Parathyroid adenoma (tissue), 2 donors: ENCODE results near the gene MARCHF6.

ENCODE experiments used
- H2AFZ ChIP-seq: fragments of 300-600 bp; sonication (generic); one replicate; pipeline ENCODE4 v1.7.0; 2017; ENCODE audit warnings: antibody characterized with exemption, mild to moderate bottlenecking
- H3K27ac ChIP-seq: fragments of 300-600 bp; sonication (generic); one replicate; pipeline ENCODE4 v1.7.0; 2017
- H3K27me3 ChIP-seq: fragments of 300-600 bp; sonication (generic); one replicate; pipeline ENCODE4 v1.7.0; 2017; ENCODE audit warnings: low read length; ENCODE audit not compliant: control insufficient read depth, insufficient read depth
- H3K36me3 ChIP-seq: fragments of 300-600 bp; sonication (generic); one replicate; pipeline ENCODE4 v1.7.0; 2017; ENCODE audit warnings: low read length; ENCODE audit not compliant: control insufficient read depth, insufficient read depth
- H3K4me1 ChIP-seq: fragments of 300-600 bp; sonication (generic); one replicate; pipeline ENCODE4 v1.7.0; 2017; ENCODE audit warnings: control low read depth
- H3K4me2 ChIP-seq: fragments of 300-600 bp; sonication (generic); one replicate; pipeline ENCODE4 v1.7.0; 2017; ENCODE audit warnings: low read length
- H3K4me3 ChIP-seq: fragments of 300-600 bp; sonication (generic); one replicate; pipeline ENCODE4 v1.7.0; 2017; ENCODE audit warnings: low read depth, low read length
- H3K79me2 ChIP-seq: fragments of 300-600 bp; sonication (generic); one replicate; pipeline ENCODE4 v1.7.0; 2017; ENCODE audit warnings: control low read depth
- H3K9ac ChIP-seq: fragments of 300-600 bp; sonication (generic); one replicate; pipeline ENCODE4 v1.7.0; 2017; ENCODE audit warnings: mild to moderate bottlenecking
- H3K9me3 ChIP-seq: fragments of 300-600 bp; sonication (generic); one replicate; pipeline ENCODE4 v1.7.0; 2017; ENCODE audit warnings: low read length; ENCODE audit not compliant: control insufficient read depth
- TF ChIP-seq, protein P1 (sequence below): fragments of 300-600 bp; sonication (generic); IDR thresholded peaks from one replicate; pipeline ENCODE4 v1.7.0; 2017; ENCODE audit warnings: antibody characterized with exemption, mild to moderate bottlenecking
- donor health status: primary hyperparathyroidism.

MARCHF6 gene

DNA sequence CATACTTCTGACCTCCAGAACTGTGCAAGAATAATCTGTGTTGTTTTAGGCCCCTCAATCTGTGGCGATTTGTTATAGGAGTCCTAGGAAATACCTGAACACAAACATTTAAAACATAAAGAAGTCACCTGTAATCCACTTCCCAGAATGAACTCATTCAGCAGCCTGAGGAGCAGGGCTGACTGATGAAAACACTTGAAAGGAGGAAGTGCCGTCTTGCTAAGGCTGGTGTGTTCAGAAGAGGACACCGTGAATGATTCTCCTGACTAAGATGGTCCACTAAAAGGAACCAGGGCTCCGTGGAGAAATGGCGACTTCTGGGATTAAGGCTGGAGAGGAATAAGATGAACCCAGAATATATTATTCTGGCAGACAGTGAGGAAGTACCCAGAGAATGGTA is 18.7 kb upstream of the MARCHF6 start:
- Histone ChIP-seq H3K9ac (no peak overlapping the region), H3K4me3 (no peak overlapping the region), H3K27ac (no peak overlapping the region), H3K79me2 (no peaks in the 10 kb centered on the region), H3K4me1 (peaks cover 12% of the 10 kb centered on the region), H3K9me3 (no peaks in the 10 kb centered on the region), H3K27me3 (no peaks in the 10 kb centered on the region), H2AFZ (no peak overlapping the region), H3K4me2 (no peak overlapping the region), H3K36me3 (no peaks in the 10 kb centered on the region)
- TF ChIP-seq, protein P1, sequence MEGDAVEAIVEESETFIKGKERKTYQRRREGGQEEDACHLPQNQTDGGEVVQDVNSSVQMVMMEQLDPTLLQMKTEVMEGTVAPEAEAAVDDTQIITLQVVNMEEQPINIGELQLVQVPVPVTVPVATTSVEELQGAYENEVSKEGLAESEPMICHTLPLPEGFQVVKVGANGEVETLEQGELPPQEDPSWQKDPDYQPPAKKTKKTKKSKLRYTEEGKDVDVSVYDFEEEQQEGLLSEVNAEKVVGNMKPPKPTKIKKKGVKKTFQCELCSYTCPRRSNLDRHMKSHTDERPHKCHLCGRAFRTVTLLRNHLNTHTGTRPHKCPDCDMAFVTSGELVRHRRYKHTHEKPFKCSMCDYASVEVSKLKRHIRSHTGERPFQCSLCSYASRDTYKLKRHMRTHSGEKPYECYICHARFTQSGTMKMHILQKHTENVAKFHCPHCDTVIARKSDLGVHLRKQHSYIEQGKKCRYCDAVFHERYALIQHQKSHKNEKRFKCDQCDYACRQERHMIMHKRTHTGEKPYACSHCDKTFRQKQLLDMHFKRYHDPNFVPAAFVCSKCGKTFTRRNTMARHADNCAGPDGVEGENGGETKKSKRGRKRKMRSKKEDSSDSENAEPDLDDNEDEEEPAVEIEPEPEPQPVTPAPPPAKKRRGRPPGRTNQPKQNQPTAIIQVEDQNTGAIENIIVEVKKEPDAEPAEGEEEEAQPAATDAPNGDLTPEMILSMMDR = no peak

DNA sequence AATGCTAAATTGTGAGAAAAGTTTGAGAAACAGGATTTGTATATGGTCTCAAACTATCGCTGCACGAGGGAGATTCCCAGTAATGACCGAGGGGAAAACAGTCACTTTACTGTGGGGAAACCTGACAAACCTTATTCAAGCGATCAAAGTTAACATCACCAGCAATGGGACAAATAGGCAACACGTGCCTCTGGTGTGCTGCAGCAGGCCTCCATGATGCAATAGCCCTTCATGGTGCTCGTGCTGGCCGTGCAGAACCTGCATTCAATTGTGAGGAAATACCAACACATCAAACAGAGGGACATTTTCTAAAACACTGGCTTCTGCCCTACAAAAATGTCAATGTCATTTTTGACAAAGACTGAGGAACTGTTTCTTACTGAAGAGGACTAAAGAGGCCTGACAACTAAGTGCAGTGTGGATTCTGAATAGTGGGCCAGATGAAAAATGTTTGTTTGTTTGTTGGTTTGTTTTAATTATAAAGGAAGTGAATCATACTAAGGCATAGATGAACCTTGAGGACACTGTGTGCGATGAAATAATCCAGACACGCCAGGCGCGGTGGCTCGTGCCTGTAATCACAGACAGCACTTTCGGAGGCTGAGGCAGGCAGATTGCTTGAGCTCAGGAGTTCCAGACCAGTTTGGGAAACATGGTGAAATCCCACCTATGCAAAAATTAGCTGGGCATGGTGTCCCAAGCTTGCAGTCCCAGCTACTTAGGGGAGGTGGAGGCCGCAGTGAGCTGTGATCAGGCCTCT is 17.6 kb upstream of the MARCHF6 start:
- TF ChIP-seq, protein P1 = no peak
- H3K79me2 ChIP-seq = no peaks in the 10 kb centered on the region
- H3K36me3 ChIP-seq = no peaks in the 10 kb centered on the region
- H3K27ac ChIP-seq = no peak overlapping the region
- no peak overlapping the region for H3K4me3 ChIP-seq
- no peaks in the 10 kb centered on the region for H3K27me3 ChIP-seq
- H3K9me3 ChIP-seq = no peaks in the 10 kb centered on the region
- no peak overlapping the region for H2AFZ ChIP-seq
- H3K9ac ChIP-seq = no peak overlapping the region
- no peak overlapping the region for H3K4me2 ChIP-seq
- H3K4me1 ChIP-seq = peaks cover 8% of the 10 kb centered on the region

DNA sequence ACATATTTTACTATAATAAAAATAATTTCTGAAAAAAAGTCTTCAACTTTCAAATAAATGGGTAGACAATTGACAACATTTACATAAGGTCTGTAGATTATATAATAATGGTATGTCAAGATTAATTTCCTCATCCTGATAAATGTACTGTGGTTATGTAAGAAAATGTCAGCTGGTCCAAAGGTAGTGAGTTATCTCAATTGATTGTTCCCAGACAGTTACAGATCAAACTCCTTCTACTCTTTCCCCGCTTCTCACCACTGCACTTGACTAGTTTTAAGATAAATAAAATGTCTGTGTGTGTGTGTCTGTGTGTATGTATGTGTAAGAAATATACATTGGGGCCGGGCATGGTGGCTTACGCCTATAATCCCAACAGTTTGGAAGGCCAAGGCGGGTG is 16.4 kb upstream of the MARCHF6 start:
- H3K4me2 ChIP-seq = no peak overlapping the region
- no peaks in the 10 kb centered on the region for H3K79me2 ChIP-seq
- TF ChIP-seq, protein P1 = no peak
- H3K9ac ChIP-seq = no peak overlapping the region
- H3K27me3 ChIP-seq = no peaks in the 10 kb centered on the region
- no peak overlapping the region for H3K27ac ChIP-seq
- H3K4me1 ChIP-seq = peaks cover 1% of the 10 kb centered on the region
- H3K36me3 ChIP-seq = no peaks in the 10 kb centered on the region
- H2AFZ ChIP-seq = no peak overlapping the region
- H3K9me3 ChIP-seq = no peaks in the 10 kb centered on the region
- H3K4me3 ChIP-seq = no peak overlapping the region

DNA sequence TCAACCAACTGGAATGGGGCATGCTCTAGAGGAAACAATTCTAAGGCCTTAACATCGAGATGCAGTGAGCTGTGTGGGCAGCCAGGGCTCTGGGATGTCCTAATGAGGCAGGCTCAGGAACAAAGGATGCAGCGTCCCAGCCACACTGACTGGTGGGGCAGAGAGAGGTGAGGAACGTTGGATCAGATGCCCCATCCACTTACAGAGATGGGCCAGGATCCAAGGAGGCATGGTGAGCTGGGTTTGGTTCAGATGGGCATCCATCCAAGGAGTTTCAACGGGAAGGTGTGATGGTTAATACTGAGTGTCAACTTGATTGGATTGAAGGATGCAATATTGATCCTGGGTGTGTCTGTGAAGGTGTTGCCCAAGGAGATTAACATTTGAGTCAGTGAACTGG is 15.5 kb upstream of the MARCHF6 start:
- Histone ChIP-seq H3K79me2 (no peaks in the 10 kb centered on the region), H3K27me3 (no peaks in the 10 kb centered on the region), H3K4me2 (no peak overlapping the region), H3K27ac (no peak overlapping the region), H3K9me3 (no peaks in the 10 kb centered on the region), H3K36me3 (no peaks in the 10 kb centered on the region), H3K4me3 (no peak overlapping the region), H3K9ac (no peak overlapping the region), H3K4me1 (no peaks in the 10 kb centered on the region), H2AFZ (no peak overlapping the region)
- TF ChIP-seq, protein P1 = no peak

DNA sequence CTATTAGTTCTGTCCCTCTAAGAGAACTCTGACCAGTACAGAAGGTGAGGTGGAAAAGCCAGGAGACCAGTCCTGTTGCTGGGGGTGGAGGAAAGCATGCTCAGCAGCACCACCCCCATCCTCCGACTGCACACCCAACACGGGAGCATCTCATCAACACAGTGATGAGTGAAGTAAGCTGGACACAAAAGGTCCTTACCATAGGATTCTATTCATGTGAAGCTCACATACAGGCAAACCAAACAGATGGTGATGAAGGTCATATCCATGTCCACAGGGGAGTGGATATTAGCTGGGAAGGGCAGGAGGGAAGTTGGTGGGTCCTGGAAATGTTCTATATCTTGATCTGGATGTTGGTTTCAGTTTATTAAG is 14.8 kb upstream of the MARCHF6 start:
- Histone ChIP-seq H3K9me3 (no peaks in the 10 kb centered on the region), H3K36me3 (no peaks in the 10 kb centered on the region), H3K27ac (no peak overlapping the region), H3K4me2 (no peak overlapping the region), H2AFZ (no peak overlapping the region), H3K9ac (no peak overlapping the region), H3K79me2 (no peaks in the 10 kb centered on the region), H3K4me1 (no peaks in the 10 kb centered on the region), H3K4me3 (no peak overlapping the region), H3K27me3 (no peaks in the 10 kb centered on the region)
- TF ChIP-seq, protein P1 = no peak
